GM19193 (cell line): ENCODE data around the gene NCKAP5L.

ENCODE experiments used
- POLR2A ChIP-seq: IDR thresholded peaks from 4 replicates; pipeline ENCODE4 v1.6.1; 2011; ENCODE audit not compliant: insufficient read depth, insufficient read length; ENCODE audit errors: extremely low read depth

Gene NCKAP5L

GRCh38 chr12:49868952-49869815 is 41.0 kb upstream of the NCKAP5L start:
- TF ChIP-seq POLR2A, result no peak

GRCh38 chr12:49868449-49868848 is 40.2 kb upstream of the NCKAP5L start:
- no peak for TF ChIP-seq POLR2A

- TF ChIP-seq POLR2A, result no peak
Observed at GRCh38 chr12:49867570-49868341, 39.5 kb upstream of the NCKAP5L start.

- no peak for TF ChIP-seq POLR2A
Observed at GRCh38 chr12:49866859-49867569, 38.8 kb upstream of the NCKAP5L start.

- no peak for TF ChIP-seq POLR2A
Observed at GRCh38 chr12:49865782-49866135, 37.5 kb upstream of the NCKAP5L start.

GRCh38 chr12:49865109-49865781 is 37.0 kb upstream of the NCKAP5L start:
- no peak for TF ChIP-seq POLR2A

- TF ChIP-seq POLR2A, result no peak
Observed at GRCh38 chr12:49864798-49865090, 36.5 kb upstream of the NCKAP5L start.

GRCh38 chr12:49863946-49864797 is 36.0 kb upstream of the NCKAP5L start:
- no peak for TF ChIP-seq POLR2A

GRCh38 chr12:49854976-49855375 is 26.8 kb upstream of the NCKAP5L start:
- no peak for TF ChIP-seq POLR2A

- TF ChIP-seq POLR2A, result no peak
Observed at GRCh38 chr12:49853671-49854070, 25.5 kb upstream of the NCKAP5L start.

GRCh38 chr12:49847161-49847560 is 18.9 kb upstream of the NCKAP5L start:
- no peak for TF ChIP-seq POLR2A

GRCh38 chr12:49846032-49846431 is 17.8 kb upstream of the NCKAP5L start:
- no peak for TF ChIP-seq POLR2A

- TF ChIP-seq POLR2A, result no peak
Observed at GRCh38 chr12:49843876-49844437, 15.7 kb upstream of the NCKAP5L start.

GRCh38 chr12:49843411-49843810 is 15.2 kb upstream of the NCKAP5L start:
- TF ChIP-seq POLR2A, result no peak
